ENCODE data around the gene NFIX.

Gene NFIX

GRCh38 chr19:13010992-13011652 lies 15.8 kb downstream of the NFIX start:
- no peak overlapping the region for H3K9ac ChIP-seq (ENCODE audit: low read length)
- H3K36me3 ChIP-seq (ENCODE audit: control insufficient read depth, insufficient read depth, low read length): no peaks in the 10 kb centered on the region
- H3K9me3 ChIP-seq (ENCODE audit: control insufficient read depth, insufficient read depth, low read depth, low read length): no peaks in the 10 kb centered on the region
- no peak overlapping the region for H3K27ac ChIP-seq (ENCODE audit: low read depth, low read length)
- peaks cover 42% of the 10 kb centered on the region for H3K4me1 ChIP-seq (ENCODE audit: control insufficient read depth, insufficient read depth, low read length)
- H3K27me3 ChIP-seq (ENCODE audit: control insufficient read depth, insufficient read depth, low read length): peaks cover 100% of the 10 kb centered on the region
- peak overlapping the region; percentile 40 for H3K4me3 ChIP-seq (ENCODE audit: low read depth, low read length)

- Histone ChIP-seq H3K27ac (ENCODE audit: low read depth, low read length) (no peak overlapping the region), H3K4me1 (ENCODE audit: control insufficient read depth, insufficient read depth, low read length) (peaks cover 47% of the 10 kb centered on the region), H3K9me3 (ENCODE audit: control insufficient read depth, insufficient read depth, low read depth, low read length) (no peaks in the 10 kb centered on the region), H3K36me3 (ENCODE audit: control insufficient read depth, insufficient read depth, low read length) (no peaks in the 10 kb centered on the region), H3K4me3 (ENCODE audit: low read depth, low read length) (peak overlapping the region; percentile 40), H3K9ac (ENCODE audit: low read length) (no peak overlapping the region), H3K27me3 (ENCODE audit: control insufficient read depth, insufficient read depth, low read length) (peaks cover 100% of the 10 kb centered on the region)
These were observed 16.5 kb downstream of the NFIX start for GRCh38 chr19:13011653-13012389.

GRCh38 chr19:13012390-13012689 lies 17.1 kb downstream of the NFIX start:
- H3K36me3 ChIP-seq (ENCODE audit: control insufficient read depth, insufficient read depth, low read length): no peaks in the 10 kb centered on the region
- peaks cover 100% of the 10 kb centered on the region for H3K27me3 ChIP-seq (ENCODE audit: control insufficient read depth, insufficient read depth, low read length)
- H3K27ac ChIP-seq (ENCODE audit: low read depth, low read length): no peak overlapping the region
- no peaks in the 10 kb centered on the region for H3K9me3 ChIP-seq (ENCODE audit: control insufficient read depth, insufficient read depth, low read depth, low read length)
- H3K4me3 ChIP-seq (ENCODE audit: low read depth, low read length): peak overlapping the region; percentile 35
- peaks cover 52% of the 10 kb centered on the region for H3K4me1 ChIP-seq (ENCODE audit: control insufficient read depth, insufficient read depth, low read length)
- no peak overlapping the region for H3K9ac ChIP-seq (ENCODE audit: low read length)

- Histone ChIP-seq H3K4me1 (ENCODE audit: control insufficient read depth, insufficient read depth, low read length) (peaks cover 58% of the 10 kb centered on the region), H3K9me3 (ENCODE audit: control insufficient read depth, insufficient read depth, low read depth, low read length) (no peaks in the 10 kb centered on the region), H3K4me3 (ENCODE audit: low read depth, low read length) (peak overlapping the region; percentile 35), H3K36me3 (ENCODE audit: control insufficient read depth, insufficient read depth, low read length) (no peaks in the 10 kb centered on the region), H3K27me3 (ENCODE audit: control insufficient read depth, insufficient read depth, low read length) (peaks cover 100% of the 10 kb centered on the region), H3K9ac (ENCODE audit: low read length) (no peak overlapping the region), H3K27ac (ENCODE audit: low read depth, low read length) (no peak overlapping the region)
These were observed 17.7 kb downstream of the NFIX start for GRCh38 chr19:13012690-13013608.

GRCh38 chr19:13013649-13014048 lies 18.4 kb downstream of the NFIX start:
- no peak overlapping the region for H3K27ac ChIP-seq (ENCODE audit: low read depth, low read length)
- peaks cover 100% of the 10 kb centered on the region for H3K27me3 ChIP-seq (ENCODE audit: control insufficient read depth, insufficient read depth, low read length)

GRCh38 chr19:13014101-13014920 lies 19.0 kb downstream of the NFIX start:
- Histone ChIP-seq H3K9ac (ENCODE audit: low read length) (no peak overlapping the region), H3K27me3 (ENCODE audit: control insufficient read depth, insufficient read depth, low read length) (peaks cover 100% of the 10 kb centered on the region), H3K36me3 (ENCODE audit: control insufficient read depth, insufficient read depth, low read length) (no peaks in the 10 kb centered on the region), H3K4me3 (ENCODE audit: low read depth, low read length) (peak overlapping the region; percentile 6; the same call in 1 of the 2 replicates), H3K27ac (ENCODE audit: low read depth, low read length) (no peak overlapping the region), H3K9me3 (ENCODE audit: control insufficient read depth, insufficient read depth, low read depth, low read length) (no peaks in the 10 kb centered on the region), H3K4me1 (ENCODE audit: control insufficient read depth, insufficient read depth, low read length) (peaks cover 67% of the 10 kb centered on the region)

More at GRCh38 chr19:13013649-13014048, 18.4 kb downstream of the NFIX start:
- peak overlapping the region; percentile 6; the same call in 1 of the 2 replicates for H3K4me3 ChIP-seq (ENCODE audit: low read depth, low read length)
- H3K4me1 ChIP-seq (ENCODE audit: control insufficient read depth, insufficient read depth, low read length): peaks cover 63% of the 10 kb centered on the region
- no peaks in the 10 kb centered on the region for H3K36me3 ChIP-seq (ENCODE audit: control insufficient read depth, insufficient read depth, low read length)
- H3K9me3 ChIP-seq (ENCODE audit: control insufficient read depth, insufficient read depth, low read depth, low read length): no peaks in the 10 kb centered on the region
- no peak overlapping the region for H3K9ac ChIP-seq (ENCODE audit: low read length)

GRCh38 chr19:13014921-13015280 lies 19.6 kb downstream of the NFIX start:
- peaks cover 100% of the 10 kb centered on the region for H3K27me3 ChIP-seq (ENCODE audit: control insufficient read depth, insufficient read depth, low read length)
- H3K27ac ChIP-seq (ENCODE audit: low read depth, low read length): no peak overlapping the region
- peak overlapping the region; percentile 6; the same call in 1 of the 2 replicates for H3K4me3 ChIP-seq (ENCODE audit: low read depth, low read length)
- no peak overlapping the region for H3K9ac ChIP-seq (ENCODE audit: low read length)
- H3K36me3 ChIP-seq (ENCODE audit: control insufficient read depth, insufficient read depth, low read length): no peaks in the 10 kb centered on the region
- no peaks in the 10 kb centered on the region for H3K9me3 ChIP-seq (ENCODE audit: control insufficient read depth, insufficient read depth, low read depth, low read length)
- peaks cover 64% of the 10 kb centered on the region for H3K4me1 ChIP-seq (ENCODE audit: control insufficient read depth, insufficient read depth, low read length)

- Histone ChIP-seq H3K27ac (ENCODE audit: low read depth, low read length) (no peak overlapping the region), H3K4me1 (ENCODE audit: control insufficient read depth, insufficient read depth, low read length) (peaks cover 63% of the 10 kb centered on the region), H3K27me3 (ENCODE audit: control insufficient read depth, insufficient read depth, low read length) (peaks cover 100% of the 10 kb centered on the region), H3K4me3 (ENCODE audit: low read depth, low read length) (no peak overlapping the region), H3K9me3 (ENCODE audit: control insufficient read depth, insufficient read depth, low read depth, low read length) (no peaks in the 10 kb centered on the region), H3K36me3 (ENCODE audit: control insufficient read depth, insufficient read depth, low read length) (no peaks in the 10 kb centered on the region), H3K9ac (ENCODE audit: low read length) (no peak overlapping the region)
These were observed 20.3 kb downstream of the NFIX start for GRCh38 chr19:13015361-13016223.

- no peaks in the 10 kb centered on the region for H3K9me3 ChIP-seq (ENCODE audit: control insufficient read depth, insufficient read depth, low read depth, low read length)
- H3K27me3 ChIP-seq (ENCODE audit: control insufficient read depth, insufficient read depth, low read length): peaks cover 100% of the 10 kb centered on the region
- no peaks in the 10 kb centered on the region for H3K36me3 ChIP-seq (ENCODE audit: control insufficient read depth, insufficient read depth, low read length)
- no peak overlapping the region for H3K4me3 ChIP-seq (ENCODE audit: low read depth, low read length)
- no peak overlapping the region for H3K27ac ChIP-seq (ENCODE audit: low read depth, low read length)
- peaks cover 64% of the 10 kb centered on the region for H3K4me1 ChIP-seq (ENCODE audit: control insufficient read depth, insufficient read depth, low read length)
- H3K9ac ChIP-seq (ENCODE audit: low read length): no peak overlapping the region
These were observed 21.0 kb downstream of the NFIX start for GRCh38 chr19:13016245-13016627.
